Amniotic stem cell (primary cell): ENCODE measurements around the gene CDC27.
"Not testable (repeated sequence)": the region's sequence is repeated elsewhere in the genome, so short reads cannot be mapped to it uniquely, and the experiment has no call there.

Experiments
- DNase-seq: peaks from one replicate; lab custom pipeline; 2025; lab: John Stamatoyannopoulos, UW

The CDC27 gene

DNA sequence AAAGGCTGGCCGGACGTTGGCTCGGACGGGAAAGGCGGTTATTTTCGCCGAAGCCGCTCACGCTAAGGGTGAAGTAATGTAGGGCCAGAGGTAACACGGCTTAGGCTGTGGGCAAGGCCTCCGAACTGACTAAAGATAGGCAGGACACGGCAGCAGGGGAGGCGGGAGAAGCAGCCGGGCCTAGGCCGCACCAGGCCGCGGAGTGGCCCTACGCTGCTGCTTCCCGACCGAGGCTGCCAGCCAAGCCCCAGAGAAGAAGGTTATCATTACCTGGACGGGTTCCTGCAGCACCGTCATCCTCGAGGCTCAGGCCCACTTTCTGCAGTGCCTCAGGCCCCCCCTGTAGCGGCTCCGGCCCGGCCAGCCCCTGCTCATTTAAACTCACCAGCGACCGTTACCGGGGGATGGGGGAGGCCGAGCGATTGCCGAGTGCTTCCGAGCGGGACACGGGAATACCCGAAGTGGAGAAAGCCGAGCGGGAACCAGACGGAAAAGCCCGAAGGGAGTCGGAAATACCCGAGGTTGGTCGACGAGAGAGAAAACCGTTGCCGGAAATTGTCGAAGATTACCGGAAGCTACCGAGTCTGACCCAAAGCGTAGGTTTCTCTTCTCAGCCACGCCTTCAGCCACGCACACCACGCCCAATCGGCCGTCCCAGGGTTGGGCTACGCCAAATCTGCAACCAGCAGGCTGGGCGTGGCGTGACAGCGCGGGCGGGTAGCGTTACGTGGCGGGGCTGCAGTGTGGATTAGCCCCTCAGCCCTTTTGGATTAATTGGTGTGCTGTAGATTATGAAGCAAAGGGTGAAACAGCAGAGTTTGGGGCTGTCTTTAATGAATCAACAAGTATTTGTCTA lies at the start of gene CDC27:
Gene CDC27 (minus strand): TSS at position 420 of the 856 bp plus-strand sequence. CDS start 123 bp downstream, at position 297.
- DNase-seq, result peak; percentile 99

DNA sequence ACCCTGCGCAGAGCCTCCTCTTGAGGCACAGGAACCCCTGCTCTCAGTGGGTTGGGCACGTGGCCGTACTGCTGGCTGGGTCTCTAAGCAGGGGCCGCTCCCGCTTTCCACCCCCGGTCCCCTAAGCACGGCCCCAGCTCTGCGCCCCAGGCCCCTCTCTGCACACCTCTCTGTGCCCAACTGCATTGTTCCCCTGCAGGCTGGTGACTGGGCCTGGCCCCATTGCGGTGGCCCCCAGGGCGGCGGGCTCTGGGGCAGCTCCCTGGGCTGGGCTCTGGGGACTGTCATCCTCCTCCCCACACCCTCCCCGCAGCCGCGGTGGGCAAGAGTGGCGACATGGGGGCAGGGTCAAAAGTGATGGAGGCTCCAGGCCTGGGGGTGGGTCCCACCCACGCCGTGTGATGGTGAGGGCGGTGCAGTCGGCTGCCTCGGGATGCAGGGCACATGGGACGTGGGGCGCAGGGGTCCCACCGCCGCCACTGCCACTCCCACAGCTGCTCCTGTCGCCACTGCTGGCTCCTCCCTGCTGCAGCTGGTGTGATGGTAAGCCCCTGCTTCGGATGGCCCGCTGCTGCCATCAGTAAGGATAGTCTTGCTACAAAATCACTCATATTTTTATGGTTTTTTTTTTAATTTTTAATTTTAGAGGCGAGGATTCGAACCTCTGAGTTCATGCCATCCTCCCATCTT lies 49.4 kb upstream of the CDC27 start:
- no peak for DNase-seq

- DNase-seq, result no peak
Observed at GRCh38 chr17:47237841-47238240, 48.7 kb upstream of the CDC27 start.

GRCh38 chr17:47235923-47236322 lies 46.8 kb upstream of the CDC27 start:
- DNase-seq, result no peak

DNA sequence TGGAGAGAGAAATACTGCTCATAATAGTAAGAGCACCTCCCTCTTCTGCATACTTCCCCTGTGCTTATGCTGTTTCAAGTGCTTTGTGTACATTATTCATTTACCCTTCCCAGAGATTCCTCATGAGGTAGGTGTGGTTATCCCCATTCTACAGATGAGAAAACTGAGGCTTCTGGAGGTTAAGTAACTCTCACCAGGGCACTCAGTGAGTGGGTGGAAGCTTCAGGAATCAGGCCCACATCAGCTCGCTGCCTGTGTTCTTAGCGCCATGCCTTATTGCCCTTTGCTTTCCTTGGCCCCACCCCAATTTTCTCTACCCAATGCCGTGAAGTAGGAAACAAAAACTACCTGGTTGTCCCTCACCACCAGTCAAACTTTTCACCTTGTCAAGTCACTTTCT lies 46.4 kb upstream of the CDC27 start:
- DNase-seq, result no peak

DNA sequence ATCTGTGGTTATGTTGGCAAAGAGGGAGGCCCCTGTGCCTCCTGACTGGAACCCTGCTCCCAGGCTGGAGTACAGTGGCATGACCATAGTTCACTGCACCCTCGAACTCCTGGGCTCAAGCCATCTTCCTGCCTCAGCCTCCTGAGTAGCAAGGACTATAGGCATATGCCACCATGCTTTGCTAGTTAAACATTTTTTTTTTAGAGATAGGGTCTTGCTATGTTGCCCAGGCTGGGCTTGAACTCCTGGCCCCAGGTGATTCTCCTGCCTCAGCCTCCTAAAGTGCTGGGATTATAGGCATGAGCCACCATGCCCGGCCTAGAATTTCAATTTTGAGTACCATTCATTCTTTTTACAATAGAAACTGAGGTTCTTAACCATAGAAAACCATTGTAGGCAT lies 43.4 kb upstream of the CDC27 start:
- no peak for DNase-seq

- no peak for DNase-seq
Observed at GRCh38 chr17:47231866-47232265, 42.8 kb upstream of the CDC27 start.

GRCh38 chr17:47231334-47231733 lies 42.2 kb upstream of the CDC27 start:
- no peak for DNase-seq

DNA sequence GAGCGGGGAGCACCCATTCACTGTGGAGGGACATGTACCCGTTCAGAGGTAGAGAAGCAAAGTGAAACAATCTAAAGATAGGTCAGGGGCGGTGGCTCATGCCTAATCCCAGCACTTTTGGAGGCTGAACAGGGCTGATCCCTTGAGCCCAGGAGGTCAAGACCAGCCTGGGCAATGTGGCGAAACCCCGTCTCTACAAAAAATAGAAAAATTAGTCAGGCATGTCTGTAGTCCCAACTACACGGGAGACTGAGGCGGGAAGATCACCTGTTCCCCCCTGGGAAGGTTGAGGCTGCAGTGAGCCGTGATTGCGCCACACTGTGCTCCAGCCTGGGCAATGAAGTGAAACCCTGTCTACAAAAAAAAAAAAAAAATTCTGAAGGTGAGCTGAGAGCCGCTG lies 41.8 kb upstream of the CDC27 start:
- DNase-seq, result no peak

DNA sequence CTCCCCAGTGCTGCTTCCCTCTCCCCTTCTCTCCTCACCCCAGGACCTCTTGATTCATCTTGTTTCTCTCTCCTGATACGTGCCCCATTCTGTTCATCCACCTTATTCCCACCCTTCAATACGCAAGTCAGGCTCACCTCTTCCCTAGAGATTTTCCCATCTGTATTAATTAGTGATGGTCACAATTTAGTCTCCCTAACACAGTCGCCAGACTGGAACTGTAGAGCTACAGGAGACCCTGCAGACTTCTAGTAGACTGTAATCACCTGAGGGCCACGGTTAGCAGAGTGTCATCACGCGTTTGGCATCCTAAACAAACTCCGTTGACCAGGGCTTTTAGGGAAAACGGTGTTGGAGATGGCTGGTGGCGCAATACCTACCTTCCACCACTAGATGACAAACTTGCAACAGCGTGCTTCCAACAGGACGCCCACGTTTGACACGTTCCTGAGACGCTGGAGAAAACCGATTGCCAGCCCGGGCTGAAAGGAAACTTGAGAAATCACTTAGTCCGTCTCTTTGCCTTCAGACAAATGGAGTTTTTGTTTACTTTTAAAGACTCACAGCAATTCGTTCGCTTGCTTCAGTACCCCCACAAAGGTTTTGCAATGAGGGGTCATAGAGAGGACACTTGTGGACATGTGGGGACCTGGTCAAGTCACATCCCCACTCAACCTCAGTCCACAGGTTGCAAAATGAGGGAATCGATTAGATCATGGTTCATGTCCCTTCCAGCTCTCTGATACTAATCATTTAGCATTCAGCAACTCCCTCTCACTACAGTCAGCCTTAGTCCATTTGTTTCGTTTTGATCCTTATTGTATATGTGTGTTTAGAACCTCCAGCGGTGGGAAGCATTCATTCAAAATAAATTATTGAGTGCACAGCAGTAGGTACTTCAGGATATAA lies 40.7 kb upstream of the CDC27 start:
- DNase-seq, result peak; percentile 89

DNA sequence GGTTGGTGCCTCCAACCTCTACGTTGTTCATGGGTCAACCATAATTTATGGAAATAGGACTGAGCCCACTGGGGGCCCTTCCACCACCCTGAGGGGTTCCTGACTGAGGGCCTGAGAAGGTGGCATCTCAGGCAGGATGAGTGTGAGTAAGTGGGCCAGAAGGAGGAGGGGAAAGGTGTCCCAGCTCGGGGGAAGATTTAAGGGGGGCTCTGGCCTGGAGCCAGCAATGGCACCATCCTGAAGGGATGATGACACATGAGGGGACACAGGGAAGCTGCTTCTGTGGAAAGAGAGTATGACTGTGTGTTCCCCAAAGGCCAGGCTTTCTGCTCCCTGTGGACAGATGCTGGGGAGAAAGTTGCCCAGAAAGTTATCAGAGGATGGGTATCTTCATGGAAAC lies 38.8 kb upstream of the CDC27 start:
- no peak for DNase-seq

GRCh38 chr17:47225911-47226688 lies 37.0 kb upstream of the CDC27 start:
- DNase-seq, result no peak

DNA sequence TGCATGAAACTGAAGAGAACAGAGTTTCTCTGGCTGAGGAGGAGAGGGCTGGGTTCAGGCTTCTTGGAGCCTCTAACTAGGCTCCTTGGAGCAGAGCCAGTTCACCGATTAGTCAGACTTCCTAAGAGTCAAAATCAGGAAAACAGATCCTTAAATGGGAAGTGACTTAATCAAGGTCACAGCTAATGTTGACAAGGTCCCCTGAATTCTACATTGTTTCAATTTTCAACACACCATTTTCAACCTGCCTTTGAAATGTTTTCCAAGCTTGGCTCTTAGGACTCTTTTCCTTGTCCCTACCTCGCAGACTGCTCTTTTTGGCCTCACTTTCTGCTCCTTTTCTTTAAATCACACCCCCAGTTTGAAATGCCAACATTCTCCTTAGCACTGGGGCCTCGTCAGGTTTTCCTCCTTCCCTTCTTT lies 36.4 kb upstream of the CDC27 start:
- DNase-seq, result peak; percentile 63

GRCh38 chr17:47224966-47225365 lies 35.9 kb upstream of the CDC27 start:
- no peak for DNase-seq

GRCh38 chr17:47224077-47224476 lies 35.0 kb upstream of the CDC27 start:
- not testable (repeated sequence) for DNase-seq

- no peak for DNase-seq
Observed at GRCh38 chr17:47223460-47223859, 34.4 kb upstream of the CDC27 start.

- DNase-seq, result no peak
Observed at GRCh38 chr17:47223007-47223406, 33.9 kb upstream of the CDC27 start.

GRCh38 chr17:47222047-47222446 lies 33.0 kb upstream of the CDC27 start:
- DNase-seq, result no peak

DNA sequence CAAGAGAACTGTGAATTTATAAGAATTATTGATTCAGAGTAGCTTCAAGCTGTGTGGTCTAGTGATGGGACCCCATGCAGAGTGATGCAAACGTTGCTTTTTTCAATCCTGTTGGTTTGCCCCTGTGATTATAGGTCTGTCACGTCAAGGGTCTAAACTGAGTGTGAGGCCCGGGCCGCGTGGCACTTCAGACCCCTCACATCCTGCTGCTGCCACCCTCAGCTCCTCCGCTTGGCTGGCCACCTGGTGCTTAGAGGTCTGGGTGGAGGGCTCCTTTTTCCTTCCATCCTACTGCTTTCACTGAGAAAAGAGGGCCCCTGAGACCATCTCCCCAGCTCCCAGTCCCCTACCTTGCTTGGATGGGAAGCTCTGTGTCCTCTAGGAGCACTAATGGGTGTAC lies 32.1 kb upstream of the CDC27 start:
- DNase-seq, result no peak

GRCh38 chr17:47220531-47220999 lies 31.5 kb upstream of the CDC27 start:
- no peak for DNase-seq
